ENCODE measurements around the gene KRTAP2-4.
"Not testable (repeated sequence)": the region's sequence is repeated elsewhere in the genome, so short reads cannot be mapped to it uniquely, and the experiment has no call there.

Gene KRTAP2-4

DNA sequence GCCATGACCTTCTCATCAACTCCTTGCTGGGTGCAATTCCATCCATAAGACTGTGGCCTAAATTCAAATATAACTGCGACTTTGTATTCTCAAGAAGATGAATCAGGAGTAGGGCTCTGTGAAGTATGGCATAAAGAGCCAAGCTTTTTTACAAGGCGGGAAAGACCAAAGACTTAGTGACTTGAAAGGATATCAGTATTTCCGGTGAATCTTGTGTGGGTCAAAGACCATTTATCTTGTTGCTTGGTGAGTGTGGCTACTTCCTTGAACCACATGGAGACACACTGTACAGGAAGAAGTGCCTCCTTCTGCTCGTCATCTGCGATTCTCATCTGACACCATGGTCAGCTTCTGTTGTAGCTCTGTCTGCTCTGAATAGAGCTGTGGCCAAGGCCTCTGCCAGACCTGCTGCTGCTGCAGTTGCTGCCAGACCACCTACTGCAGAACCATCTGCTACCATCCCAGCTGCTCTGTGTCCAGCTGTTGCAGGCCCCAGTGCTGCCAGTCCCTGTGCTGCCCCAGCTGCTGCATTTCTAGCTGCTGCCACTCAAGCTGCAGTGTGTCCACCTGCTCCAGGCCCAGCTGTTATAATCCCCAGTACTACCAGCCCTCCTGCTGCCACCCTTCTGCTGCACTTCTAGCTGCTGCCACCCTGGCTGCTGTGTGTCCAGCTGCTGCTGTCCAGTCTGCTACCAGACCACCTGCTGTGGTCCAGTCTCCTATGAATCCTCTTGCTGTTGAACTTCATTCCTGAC, 6.1 kb upstream of the KRTAP2-4 start:
- no peak for DNase-seq (ENCODE audit: low read depth)

- DNase-seq (ENCODE audit: low read depth) = no peak
Observed at GRCh38 chr17:41069031-41069430, 3.4 kb upstream of the KRTAP2-4 start.

GRCh38 chr17:41067281-41067680, 1.6 kb upstream of the KRTAP2-4 start:
- no peak for DNase-seq (ENCODE audit: low read depth)

- DNase-seq (ENCODE audit: low read depth) = not testable (repeated sequence)
Observed at GRCh38 chr17:41065016-41065689, 526 bp downstream of the KRTAP2-4 start.

DNA sequence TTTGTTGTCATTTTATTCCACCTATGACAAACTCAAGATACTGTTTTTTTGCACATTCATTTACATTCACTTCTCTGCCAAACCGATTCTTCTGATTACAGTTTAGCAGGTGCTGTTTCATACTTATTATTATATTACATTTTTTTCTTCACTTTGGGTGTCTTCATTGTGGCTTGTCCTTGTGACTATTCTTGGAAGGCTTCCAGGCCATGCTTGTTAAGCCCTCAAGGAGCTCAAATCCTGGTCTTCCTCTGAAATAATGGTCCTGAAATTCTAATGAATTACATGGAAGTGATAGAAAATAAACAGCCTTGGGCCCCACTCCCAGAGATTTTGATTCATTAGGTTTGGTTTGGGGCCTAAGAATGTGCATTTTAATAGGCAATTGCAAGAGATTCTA, 1.4 kb downstream of the KRTAP2-4 start:
- DNase-seq (ENCODE audit: low read depth) = no peak

DNA sequence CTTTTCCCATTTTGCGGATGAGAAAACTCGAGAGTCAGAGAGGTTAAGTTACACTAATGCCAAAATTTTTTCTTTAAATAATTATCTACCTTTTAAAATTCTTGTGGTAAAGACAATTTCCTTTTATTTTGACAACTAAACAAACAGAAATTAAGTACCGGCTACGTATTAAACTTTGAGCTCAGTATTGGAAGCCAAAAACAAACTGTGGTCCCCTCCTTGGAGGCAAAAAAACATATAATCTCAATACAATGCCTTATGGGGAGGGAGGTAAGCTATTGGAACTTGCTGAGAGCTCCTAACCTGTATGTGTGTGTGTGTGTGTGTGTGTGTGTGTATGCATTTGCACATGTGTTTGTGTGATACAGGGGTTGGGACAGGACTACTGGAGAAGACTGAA, 2.2 kb downstream of the KRTAP2-4 start:
- no peak for DNase-seq (ENCODE audit: low read depth)

- DNase-seq (ENCODE audit: low read depth) = no peak
Observed at GRCh38 chr17:41061964-41062363, 3.7 kb downstream of the KRTAP2-4 start.

DNA sequence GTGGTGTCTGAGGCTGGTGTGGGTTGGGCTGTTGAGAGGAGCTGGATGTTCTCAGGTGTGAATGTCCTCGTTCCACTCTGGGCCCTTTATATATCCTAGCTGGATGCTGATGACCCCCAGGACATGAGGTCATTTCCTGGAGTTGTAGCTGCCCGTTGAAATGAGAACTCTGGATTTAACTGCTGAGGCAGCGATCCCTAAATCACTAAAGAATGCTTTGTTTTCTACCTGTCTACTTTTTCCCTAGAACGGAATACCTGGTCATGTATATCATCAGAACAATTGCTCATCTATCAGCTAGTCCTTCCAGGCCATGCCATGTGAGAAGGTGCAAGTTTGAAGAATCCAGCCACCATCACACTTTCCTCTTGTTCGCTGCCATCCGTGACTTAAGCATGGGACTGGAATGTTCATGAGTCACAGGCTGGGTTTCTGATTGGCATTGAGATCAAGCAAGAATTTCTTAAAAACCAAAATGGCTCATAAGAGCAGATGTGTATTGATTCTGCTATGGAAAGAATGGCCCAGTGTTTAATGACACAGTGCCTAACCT, 5.6 kb downstream of the KRTAP2-4 start, which contains the start of gene KRTAP2-3:
Gene KRTAP2-3, minus strand, starts transcription at position 63 of the 553 bp plus-strand sequence. CDS start 64 bp downstream, outside the sequence.
- DNase-seq (ENCODE audit: low read depth) = no peak

- DNase-seq (ENCODE audit: low read depth) = not testable (repeated sequence)
Observed at GRCh38 chr17:41059276-41060051, 6.2 kb downstream of the KRTAP2-4 start.

- DNase-seq (ENCODE audit: low read depth) = no peak
Observed at GRCh38 chr17:41058741-41059140, 6.9 kb downstream of the KRTAP2-4 start.

DNA sequence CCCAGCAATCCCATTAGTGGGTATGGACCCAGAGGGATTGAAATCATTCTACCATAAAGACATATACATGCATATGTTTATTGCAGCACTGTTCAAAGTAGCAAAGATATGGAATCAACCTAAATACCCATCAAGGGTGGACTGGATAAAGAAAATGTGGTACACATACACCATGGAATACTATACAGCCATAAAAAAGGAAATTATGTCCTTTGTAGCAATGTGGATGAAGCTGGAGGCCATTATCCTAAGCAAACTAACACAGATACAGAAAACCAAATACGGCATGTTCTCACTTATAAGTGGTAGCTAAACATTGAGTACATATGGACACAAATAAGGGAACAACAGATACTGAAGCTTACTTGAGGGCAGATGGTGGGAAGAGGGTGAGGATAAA, 8.1 kb downstream of the KRTAP2-4 start:
- no peak for DNase-seq (ENCODE audit: low read depth)

DNA sequence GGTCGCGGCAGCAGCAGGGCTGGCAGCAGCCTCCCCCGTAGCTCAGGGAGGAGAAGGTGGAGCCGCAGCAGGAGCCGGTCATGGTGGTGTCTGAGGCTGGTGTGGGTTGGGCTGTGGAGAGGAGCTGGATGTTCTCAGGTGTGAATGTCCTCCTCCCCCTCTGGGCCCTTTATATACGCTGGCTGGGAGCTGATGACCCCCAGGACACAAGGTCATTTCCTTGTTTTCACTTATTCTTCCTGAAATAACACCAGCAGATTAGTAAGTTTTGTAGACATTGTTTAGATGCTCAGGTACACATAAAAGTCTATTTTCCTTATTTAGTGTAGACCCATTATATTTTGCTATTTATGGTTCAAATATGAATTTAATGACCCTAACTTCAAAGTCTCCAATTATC, 10.5 kb downstream of the KRTAP2-4 start, which contains the start of gene KRTAP2-2:
Gene KRTAP2-2, minus strand, starts transcription at position 101 of the 400 bp plus-strand sequence. Its CDS starts 19 bp downstream, at position 82.
- DNase-seq (ENCODE audit: low read depth) = not testable (repeated sequence)

DNA sequence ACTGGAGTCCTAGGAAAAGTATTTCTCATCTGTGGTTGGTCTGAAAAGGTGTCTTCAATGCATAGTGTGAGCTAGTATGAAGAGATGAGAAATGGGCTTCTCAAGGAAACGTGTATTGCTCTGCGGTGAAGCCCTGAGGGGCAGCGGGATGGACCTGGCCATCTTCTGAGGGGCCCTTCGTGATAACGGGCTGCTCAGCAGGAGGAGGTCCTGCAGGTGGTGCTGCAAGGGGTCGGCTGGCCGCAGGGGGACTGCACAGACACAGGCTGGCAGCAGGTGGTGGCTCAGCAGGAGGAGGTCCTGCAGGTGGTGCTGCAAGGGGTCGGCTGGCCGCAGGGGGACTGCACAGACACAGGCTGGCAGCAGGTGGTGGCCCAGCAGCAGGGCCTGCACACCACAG, 11.1 kb downstream of the KRTAP2-4 start:
- DNase-seq (ENCODE audit: low read depth) = not testable (repeated sequence)

DNA sequence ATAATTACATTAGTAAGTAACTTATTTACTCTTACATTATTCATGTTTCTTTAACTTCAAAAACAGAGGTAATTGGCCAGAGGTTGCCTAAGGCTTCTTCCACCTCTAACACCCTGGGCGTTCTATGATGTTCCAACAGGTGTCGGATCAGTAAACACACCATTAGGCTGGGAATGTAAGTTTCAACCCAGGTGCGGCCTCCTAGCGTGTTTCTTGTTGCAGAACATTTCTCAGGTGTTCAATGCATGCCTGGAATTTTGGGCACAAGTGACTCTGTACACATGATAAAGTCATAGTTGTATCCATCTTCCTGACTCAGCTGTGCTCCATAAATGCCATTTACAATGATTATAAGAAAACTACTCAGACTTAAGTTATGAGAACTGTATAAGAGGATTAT, 11.7 kb downstream of the KRTAP2-4 start:
- no peak for DNase-seq (ENCODE audit: low read depth)

- no peak for DNase-seq (ENCODE audit: low read depth)
Observed at GRCh38 chr17:41052566-41052965, 13.1 kb downstream of the KRTAP2-4 start.

- no peak for DNase-seq (ENCODE audit: low read depth)
Observed at GRCh38 chr17:41049110-41049509, 16.6 kb downstream of the KRTAP2-4 start.

GRCh38 chr17:41048441-41048840, 17.2 kb downstream of the KRTAP2-4 start:
- no peak for DNase-seq (ENCODE audit: low read depth)

DNA sequence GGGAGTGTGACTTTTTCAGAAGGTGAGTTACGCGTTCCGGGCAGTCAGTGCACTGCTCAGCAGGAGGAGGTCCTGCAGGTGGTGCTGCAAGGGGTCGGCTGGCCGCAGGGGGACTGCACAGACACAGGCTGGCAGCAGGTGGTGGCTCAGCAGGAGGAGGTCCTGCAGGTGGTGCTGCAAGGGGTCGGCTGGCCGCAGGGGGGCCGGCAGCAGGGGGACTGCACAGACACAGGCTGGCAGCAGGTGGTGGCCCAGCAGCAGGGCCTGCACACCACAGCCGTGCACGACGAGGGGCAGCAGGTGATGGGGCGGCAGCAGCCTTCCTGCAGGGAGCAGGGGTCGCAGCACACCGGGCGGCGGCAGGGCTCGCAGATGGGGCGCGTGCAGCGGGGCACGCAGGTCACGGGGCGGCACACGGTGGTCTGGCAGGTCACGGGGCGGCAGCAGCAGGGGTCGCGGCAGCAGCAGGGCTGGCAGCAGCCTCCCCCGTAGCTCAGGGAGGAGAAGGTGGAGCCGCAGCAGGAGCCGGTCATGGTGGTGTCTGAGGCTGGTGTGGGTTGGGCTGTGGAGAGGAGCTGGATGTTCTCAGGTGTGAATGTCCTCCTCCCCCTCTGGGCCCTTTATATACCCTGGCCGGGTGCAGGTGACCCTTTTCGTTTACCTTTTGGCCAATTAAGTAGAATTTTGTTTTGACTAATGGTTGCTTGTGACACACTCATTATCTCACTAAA, 18.8 kb downstream of the KRTAP2-4 start, which contains the start of gene KRTAP2-1:
Gene KRTAP2-1, minus strand, starts transcription at position 582 of the 731 bp plus-strand sequence. Its CDS starts 49 bp downstream, at position 533.
- DNase-seq (ENCODE audit: low read depth) = not testable (repeated sequence)

- DNase-seq (ENCODE audit: low read depth) = no peak
Observed at GRCh38 chr17:41042953-41043352, 22.7 kb downstream of the KRTAP2-4 start.

DNA sequence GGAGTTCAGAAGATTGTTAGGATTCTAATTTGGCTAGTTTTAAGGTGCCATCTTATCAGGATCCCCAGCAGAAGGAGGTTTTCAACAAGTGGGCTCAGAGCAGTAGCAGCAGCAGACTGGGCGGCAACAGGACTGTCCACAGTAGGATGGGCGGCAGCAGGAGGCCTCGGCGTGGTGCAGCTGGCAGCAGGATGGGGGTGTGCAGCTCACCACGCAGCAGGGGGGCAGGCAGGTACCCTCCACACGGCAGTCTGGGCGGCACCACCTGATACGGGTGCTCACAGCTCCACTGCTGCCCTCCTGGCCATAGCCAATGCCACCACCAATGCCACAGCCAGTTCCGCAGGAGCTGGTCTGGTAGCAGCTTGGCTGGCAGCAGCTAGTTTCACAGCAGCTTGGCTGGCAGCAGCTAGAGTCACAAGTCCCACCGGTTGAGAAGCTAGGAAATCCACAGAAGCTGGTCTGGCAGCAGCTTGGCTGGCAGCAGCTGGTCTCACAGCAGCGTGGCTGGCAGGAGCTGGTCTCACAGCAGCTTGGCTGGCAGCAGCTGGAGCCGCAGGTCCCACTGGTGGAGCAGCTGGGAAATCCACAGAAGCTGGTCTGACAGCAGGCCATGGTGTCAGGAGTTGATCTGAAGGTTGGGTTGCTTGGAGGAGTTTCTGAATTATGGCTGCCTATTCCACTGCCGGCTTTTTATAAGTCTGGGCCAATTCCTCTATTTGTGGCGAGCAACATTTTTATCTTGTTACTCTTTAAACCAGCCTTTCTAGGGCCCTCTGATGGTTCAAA, 24.7 kb downstream of the KRTAP2-4 start, which contains the start of gene KRTAP1-1:
Gene KRTAP1-1, minus strand, starts transcription at position 668 of the 789 bp plus-strand sequence. Its CDS starts 53 bp downstream, at position 615.
- DNase-seq (ENCODE audit: low read depth) = not testable (repeated sequence)

Data from stimulated activated CD8-positive, alpha-beta memory T cell treated with anti-CD3 and anti-CD28 coated beads, Interleukin-15, amount 100 ng/mL, for 24 hours (primary cell).